GM19455 (cell line): ENCODE data around the gene RNF217.
"Not testable (repeated sequence)": the region's sequence is repeated elsewhere in the genome, so short reads cannot be mapped to it uniquely, and the experiment has no call there.

ENCODE experiments used
- ATAC-seq: cut with Tn5 transposase; IDR thresholded peaks from one replicate; pipeline ENCODE4 v1.9.1; 2021; ENCODE audit not compliant: unreplicated experiment

Gene RNF217, protein sequence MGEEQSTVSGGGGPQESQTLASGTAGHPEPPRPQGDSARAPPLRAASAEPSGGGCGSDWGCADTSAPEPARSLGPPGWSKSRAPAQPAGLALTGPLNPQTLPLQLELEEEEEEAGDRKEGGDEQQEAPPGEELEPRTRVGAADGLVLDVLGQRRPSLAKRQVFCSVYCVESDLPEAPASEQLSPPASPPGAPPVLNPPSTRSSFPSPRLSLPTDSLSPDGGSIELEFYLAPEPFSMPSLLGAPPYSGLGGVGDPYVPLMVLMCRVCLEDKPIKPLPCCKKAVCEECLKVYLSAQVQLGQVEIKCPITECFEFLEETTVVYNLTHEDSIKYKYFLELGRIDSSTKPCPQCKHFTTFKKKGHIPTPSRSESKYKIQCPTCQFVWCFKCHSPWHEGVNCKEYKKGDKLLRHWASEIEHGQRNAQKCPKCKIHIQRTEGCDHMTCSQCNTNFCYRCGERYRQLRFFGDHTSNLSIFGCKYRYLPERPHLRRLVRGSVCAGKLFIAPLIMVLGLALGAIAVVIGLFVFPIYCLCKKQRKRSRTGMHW

DNA sequence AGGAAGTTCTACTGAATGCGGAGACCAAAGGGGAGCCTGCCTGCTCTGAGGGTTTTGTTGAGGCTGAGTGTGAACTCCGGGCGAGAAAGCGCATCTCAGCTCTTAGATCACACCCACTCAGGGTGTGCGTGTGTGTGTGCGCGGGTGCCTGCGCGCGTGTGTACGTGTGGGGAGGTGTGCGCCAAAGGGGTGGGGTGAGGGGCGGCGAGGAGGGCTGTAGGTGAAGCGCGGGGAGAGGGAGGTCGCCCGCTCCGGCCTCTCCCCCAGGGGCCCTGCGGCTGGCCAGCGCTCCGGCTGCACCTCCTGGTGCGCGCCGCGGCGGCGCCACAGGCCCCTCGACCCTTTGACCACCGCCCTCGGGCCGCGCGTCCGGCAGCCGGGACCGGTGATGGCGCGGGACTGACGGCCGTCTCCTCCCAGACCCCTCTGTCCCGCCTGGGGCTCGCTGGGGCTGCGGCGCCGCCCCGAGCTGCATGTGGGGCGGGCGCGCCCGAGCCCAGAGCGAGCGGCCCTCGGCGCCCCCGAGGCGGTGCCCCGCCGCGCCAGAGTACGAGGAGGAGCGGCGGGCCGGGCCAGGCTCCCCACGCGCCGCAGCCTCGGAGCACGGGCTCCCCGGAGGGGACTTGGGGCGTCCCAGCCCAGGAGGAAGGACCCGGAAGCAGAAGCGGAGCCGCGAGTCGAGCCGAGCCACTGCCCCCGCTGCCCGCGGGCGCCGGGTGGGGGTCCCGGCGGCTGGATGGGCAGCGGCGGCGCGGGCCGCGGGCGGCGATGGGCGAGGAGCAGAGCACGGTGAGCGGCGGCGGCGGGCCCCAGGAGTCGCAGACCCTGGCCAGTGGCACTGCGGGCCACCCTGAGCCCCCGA is at the start of gene RNF217:
TSS of gene RNF217 (plus strand) at position 661 of the 862 bp plus-strand sequence. CDS start at position 769, 108 bp downstream.
- ATAC-seq = no peak

DNA sequence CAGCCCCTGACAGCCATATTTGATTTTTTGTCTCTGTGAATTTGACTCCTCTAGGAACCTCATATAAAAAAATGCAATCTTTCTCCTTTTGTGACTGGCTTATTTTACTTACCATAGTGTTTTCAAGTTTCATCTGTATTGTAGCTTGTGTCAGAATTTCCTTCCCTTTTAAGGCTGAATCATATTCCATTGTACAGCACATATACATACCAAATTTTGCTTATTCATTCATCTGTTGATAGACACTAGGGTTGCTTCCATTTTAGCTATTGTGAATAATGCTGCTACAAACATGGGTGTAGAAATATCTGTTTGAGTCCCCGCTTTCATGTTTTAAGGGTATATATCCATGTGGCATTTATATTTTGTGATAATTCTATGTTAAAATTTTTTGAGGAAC is 49.2 kb upstream of the RNF217 start:
- no peak for ATAC-seq

DNA sequence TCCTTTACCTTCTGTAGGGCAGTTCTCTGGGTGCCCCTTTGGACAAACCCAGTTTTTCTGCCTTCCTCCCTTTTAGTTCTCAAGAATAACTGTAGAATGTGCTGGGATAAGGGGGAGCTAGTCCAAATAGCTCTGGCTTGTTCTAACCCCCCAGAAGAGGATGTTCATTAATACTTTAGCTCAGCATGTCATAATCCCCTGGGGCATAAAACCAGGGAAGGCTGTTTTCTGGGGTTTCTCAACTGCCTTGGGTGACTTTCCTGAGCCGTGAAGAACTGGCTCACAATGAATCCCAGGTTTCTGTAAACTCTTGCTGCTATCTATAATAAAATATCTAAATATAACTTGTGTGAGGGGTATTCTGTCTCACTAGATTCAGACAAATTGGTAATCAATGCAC is 44.5 kb upstream of the RNF217 start:
- no peak for ATAC-seq

DNA sequence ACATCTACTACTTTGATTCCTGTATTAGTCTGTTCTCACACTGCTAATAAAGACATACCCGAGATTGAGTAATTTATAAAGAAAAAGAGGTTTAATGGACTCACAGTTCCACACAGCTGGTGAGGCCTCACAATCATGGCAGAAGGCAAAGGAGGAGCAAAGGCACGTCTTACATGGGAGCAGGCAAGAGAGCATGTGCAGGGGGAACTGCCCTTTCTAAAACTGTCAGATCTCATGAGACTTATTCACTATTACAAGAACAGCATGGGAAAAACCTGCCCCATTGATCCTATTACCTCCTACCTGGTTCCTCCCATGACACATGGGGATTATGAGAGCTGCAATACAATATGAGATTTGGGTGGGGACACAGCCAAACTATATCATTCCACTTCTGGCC is 42.5 kb upstream of the RNF217 start:
- not testable (repeated sequence) for ATAC-seq

DNA sequence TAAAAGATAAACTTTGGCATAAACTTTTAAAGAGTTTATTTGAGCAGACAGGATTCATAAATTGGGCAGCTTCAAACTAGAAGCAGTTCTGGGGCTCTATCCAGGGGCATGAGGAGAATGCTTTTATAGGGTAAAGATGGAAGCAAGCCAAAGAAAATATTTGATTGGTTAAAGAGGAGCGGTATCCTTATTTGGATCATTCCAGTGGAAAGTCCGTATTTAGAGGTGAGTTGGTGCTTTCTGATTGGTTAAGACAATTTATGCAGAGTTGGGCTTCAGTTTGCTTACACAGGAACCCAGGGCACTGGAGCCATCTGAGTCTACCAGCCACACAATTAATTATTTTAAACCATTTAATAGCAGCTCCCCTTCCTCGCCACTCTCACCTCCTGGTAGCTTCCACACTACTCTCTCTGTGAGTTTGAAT is 37.9 kb upstream of the RNF217 start:
- ATAC-seq = no peak

DNA sequence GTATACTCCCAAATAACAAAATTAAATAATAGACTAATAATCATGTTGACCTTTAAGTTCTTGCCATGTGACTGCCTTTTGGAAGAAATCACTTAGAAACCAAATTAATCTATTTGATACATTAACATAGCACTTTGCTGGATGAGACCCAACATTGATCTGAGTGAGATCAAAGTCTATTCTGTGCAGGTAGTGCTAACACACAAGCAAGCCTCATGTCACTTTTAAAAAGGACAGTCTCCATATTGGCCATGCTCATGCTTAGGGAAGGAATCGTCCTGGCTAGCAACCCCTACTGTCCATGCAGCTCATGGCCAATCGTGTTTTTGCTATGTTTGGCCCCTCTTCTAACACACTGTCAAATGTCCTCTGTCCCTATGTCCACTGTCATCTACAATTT is 35.8 kb upstream of the RNF217 start:
- ATAC-seq = no peak

DNA sequence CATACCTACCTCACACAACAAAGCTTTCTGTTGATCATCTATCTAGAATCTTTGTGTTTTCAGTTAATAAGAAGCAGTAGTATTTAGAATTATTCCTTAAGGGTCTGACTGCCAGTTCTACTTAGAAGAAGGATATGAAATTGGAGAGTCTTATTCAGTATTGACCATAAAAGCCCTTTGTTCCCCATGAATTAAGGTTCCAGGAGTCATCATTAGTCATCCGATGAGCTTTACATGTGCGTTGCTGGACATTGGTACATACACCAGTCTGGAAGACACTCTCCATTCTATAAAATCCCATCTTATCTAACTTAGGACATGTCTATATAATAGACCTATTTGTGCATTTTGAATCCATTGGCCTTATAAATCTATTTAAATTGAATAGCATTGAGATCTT is 34.4 kb upstream of the RNF217 start:
- no peak for ATAC-seq

DNA sequence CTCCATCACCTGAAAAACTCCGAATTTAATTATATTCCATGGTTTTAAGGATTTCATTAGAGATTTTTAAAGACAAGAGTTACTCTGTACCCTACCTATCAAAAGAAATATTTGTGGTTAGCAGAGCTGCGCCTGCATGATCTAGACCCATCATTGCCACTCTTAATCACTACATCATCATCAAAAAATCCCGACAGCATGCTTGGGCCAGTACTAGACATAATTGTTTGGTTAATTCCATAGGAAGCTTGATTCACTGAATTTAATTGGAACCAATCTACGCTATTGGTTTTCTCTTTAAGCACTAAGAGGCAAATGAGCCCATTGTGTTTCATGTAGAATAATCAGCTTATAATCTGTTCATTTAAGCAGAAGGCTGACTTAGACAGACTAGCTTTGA is 33.4 kb upstream of the RNF217 start:
- ATAC-seq = no peak

DNA sequence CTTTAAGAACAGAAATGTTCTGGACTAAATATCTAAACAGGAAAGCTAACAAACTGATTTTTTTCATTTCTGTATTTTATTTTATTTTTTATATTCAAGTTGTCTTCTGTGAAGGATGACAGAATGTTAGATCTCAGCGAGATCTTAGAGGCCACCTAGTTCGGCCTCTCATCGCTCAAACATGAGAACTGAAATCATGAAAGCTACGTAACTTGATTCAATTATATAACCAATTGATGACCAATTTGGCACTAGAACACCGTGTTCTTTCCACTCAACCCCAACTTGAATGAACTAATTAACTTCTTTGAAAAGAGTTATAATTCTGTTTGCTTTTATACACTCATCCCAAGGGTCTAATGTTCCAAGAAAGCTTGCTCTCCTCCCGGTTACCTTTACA is 24.6 kb upstream of the RNF217 start:
- ATAC-seq = no peak

DNA sequence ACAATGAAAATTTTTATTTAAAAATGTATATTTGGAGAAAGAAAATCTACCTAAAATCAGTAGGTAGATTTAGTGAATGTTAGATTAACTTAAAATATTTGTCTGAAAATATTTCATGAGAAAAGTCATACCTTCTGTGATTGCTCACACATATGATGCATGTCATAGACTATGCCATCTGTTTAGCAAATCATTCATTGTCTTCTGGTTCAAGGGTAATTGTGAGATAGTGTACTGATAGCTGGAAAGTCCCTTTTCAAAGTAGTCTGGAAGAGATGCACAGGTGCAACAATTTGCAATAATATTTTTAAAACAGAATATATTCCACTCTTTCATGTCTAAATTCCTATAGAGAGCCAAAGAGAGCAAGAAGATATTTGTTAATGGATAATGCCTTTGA is 21.0 kb upstream of the RNF217 start:
- ATAC-seq = no peak

DNA sequence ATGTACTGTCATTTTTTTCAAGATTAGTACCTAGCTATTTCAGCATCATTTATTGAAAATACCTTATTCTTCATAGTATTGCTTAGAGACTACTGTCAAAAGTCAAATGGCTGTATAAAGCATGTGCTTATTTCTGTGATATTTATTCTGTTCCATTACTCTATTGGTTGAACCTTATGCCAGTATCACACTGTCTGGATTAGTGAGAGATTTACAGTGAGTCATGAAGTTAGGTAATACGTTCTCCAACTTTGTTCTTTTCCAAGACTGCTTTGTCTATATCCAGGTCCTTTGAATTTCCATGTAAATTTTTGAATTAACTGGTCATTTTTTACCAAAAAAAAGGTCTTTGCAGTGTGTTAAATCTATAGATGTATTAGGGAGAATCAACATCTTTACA is 18.6 kb upstream of the RNF217 start:
- no peak for ATAC-seq

DNA sequence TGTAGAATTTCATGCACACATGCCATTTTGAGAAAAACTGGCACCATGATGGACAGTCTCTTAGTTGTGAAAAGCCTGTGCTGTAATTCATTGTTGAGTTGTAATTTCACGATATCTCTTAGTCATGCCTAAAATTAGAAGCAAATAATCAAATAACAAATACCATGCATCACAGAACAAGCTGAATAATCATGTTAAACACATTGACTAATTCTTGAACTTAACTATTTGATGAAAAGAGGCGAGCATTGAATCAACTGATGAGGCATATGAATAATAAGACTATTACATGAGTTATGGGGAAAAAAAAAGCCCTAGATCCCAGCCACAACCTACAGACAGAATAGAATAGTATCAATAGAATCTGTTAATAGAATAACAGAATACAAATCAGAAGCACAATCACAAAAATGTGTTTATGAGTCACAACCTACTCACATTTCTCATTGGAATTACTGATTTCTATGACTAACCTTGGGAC is 14.2 kb upstream of the RNF217 start:
- no peak for ATAC-seq

DNA sequence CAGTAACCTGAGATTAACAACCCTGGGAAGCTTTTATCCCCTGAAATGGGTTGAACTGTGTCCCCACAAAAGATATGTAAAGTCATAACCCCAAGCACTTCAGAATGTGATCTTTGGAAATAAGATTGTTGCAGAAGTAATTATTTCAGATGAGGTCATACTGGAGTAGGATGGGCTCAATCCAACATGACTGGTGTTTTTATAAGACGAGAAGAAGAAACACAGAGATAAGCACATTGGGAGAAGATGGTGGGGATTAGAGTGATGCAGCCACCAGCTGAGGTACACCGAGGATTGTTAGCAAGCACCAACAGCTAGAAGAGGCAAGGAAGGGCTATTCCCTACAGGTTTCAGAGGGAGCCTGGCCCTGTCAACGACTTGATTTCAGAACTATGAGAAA is 12.5 kb upstream of the RNF217 start:
- no peak for ATAC-seq

DNA sequence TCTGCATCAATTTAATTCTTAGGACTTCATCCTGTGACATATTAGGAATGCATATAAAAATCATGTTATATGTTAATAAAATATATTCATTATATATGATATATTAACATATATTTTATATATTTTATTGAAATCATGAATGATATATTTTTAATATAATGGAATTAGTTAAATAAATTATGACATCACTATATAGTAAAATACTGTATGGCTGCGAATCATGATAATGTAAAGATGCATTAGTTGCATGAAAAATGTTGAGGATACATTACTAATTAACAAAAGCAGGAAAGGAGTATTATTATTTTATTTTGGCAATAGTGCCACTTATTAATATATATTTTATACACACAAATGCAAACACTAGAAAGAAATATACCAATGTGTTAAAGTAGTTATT is 8.4 kb upstream of the RNF217 start:
- no peak for ATAC-seq

DNA sequence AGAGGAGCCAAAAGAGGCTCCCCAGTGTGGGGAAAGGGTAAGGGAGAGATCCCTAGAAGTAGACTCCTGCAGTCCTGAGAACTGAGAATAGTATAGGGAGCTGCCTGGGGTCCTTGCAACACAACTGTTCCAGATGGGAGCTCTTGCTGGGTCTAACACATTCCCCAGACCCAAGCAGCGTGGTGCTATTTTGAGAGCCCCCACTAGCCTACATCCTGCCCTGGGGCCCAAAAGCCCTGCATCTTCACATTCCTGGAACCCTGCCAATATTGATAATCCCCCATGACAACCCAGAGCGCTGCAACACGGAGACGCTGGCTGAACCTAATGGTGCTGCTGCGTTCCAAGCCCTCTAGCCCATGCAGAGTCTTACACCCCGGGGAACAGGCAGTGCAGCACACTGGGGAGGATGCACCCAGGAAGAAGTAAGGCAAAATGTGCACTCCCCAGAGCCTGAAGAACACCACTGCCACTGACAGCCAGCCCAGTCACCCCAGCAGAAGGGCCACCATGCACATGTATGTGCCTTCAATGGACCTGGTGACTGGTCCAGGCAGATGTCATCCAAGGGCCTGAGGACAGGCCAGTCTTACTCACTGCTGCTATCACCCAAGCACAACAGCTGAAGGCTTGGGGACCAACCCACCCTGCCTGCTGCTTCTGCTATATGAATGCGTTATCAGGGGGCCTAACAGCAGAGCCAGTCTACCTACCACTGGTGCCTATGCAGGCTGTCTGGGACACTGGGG is 7.0 kb upstream of the RNF217 start:
- no peak for ATAC-seq

DNA sequence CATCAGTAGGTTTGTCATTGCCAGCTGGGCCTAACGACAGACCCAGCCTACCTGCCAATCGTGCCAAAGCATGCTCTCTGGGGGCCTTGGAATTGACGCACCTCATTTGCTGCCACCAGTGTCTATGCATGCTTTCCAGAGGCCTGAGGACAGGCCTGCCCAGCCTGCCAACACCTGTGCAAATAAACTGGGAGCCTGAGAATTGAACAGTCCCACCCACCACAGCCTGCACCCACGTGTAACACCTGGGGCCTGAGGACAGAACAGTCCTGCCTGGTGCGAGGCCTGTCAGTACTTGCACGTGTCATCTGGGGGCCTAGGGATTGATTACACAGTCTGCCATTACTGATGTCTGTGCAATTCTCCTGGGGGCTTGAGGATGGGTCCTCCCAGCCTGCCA is 6.2 kb upstream of the RNF217 start:
- no peak for ATAC-seq

DNA sequence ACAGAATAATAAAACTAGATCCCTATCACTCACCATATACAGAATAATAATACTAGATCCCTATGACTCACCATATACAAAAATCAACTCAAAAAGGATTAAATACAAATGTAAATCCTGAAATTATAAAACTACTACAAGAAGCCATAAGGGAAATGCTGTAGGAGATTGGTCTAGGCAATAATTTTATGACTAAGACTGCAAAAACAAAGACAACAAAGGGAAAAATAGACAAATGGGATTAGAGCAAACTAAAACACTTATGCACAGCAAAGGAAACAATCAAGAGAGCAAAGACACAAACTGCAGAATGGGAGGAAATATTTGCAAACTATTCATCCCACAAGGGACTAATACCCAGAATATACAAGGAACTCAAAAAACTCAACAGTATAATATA is 4.1 kb upstream of the RNF217 start:
- no peak for ATAC-seq

DNA sequence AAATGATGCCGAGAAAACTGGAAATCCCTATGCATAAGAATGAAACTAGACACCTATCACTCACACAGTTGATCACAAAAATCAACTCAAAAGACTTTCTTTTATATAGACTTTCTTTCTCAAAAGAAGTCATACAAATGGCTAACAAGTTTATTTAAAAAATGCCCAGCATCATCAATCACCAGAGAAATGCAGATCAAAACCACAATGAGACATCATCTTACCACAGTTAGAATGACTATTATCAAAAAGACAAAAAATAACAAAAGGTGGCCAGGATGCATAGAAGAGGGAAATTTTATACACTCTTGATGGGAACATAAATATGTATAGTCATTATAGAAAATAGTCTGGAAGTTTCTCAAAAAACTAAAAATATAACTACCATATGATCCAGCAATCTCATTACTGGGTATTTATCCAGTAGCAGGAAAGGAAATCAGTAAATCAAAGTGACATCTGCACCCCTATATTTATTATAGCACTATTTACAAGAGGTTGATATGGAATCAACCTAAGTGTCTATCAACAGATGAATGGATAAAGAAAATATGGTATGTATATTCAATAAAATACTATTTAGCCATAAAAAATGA is 3.4 kb upstream of the RNF217 start:
- no peak for ATAC-seq

DNA sequence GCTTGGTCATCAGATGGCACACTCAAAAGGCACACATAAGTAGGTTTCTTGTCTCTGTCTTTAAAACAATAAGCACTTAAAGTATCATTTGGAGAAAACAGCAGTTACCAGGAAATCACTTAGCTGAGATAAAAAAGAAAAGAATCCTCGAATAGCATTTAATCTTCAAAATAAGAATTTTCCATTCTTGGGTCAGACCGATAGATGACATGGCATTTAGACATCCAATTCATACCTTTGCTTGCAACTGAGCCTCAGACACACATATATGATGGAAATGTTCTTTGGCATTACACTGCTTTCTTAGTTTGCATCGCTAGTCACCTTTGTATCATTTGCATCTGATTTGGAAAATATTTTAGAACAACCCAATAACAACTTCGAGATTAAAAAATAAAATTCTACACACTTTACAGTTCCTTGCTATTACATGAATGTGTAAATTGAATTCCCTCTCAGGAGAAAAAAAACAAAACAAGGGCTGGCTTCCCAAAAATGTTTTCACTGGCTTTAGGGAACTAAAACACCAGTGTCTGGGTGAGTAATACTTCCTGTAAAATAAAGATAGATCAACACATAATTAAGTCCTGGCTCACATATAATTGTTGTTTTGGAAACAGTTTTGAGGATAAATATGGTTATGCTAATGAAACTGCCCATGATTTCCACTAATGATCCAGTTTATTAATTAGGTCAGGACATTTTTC is 1.3 kb upstream of the RNF217 start:
- no peak for ATAC-seq

DNA sequence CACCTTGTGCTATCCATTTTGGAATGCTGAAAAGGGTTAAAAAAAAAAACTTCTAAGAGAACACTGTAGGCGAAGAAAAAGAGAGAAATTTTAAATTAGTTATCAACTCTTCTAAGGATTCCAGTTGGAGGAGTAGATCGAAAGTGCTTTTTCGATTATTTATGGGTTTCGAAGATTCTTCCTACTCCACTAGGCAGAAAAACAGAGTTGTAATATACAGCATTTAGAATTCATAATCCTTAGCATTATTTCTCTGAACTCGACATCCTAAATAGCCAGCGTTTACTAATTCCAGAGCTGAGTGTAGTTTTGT is 817 bp upstream of the RNF217 start:
- no peak for ATAC-seq
